ENCODE results near the gene ADGRV1.
"Not testable (repeated sequence)": the region's sequence is repeated elsewhere in the genome, so short reads cannot be mapped to it uniquely, and the experiment has no call there.

The ADGRV1 gene

DNA sequence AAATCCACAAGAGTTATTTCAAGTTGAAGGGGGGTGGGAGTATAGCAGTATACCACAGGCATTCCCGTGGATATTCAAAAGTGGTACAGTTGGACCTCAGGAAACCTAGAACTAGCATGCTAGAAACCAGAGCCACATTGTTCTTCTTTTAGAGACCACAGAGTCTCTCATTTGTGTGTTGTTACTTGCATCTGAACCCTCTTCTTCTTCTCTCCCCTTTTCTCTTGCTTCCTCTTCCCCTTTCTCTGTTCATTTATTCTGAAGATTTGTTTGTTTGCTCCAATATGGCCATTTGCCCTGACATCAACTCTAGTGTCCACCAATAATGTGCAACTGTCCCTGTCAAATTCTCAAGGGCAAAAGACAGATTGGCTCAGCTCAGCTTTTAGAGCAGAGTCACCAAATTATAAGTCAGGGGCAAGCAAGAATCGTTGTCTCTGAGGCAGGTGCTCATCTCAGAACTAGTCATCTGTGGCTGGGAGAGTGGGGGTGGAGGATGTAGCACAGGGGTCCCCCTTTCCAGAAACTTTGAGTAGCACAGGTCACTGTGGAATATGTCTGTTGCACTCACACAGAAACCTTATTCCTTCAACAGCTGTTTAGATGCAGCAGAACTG, 503.5 kb downstream of the ADGRV1 start:
- TF ChIP-seq, protein P1, sequence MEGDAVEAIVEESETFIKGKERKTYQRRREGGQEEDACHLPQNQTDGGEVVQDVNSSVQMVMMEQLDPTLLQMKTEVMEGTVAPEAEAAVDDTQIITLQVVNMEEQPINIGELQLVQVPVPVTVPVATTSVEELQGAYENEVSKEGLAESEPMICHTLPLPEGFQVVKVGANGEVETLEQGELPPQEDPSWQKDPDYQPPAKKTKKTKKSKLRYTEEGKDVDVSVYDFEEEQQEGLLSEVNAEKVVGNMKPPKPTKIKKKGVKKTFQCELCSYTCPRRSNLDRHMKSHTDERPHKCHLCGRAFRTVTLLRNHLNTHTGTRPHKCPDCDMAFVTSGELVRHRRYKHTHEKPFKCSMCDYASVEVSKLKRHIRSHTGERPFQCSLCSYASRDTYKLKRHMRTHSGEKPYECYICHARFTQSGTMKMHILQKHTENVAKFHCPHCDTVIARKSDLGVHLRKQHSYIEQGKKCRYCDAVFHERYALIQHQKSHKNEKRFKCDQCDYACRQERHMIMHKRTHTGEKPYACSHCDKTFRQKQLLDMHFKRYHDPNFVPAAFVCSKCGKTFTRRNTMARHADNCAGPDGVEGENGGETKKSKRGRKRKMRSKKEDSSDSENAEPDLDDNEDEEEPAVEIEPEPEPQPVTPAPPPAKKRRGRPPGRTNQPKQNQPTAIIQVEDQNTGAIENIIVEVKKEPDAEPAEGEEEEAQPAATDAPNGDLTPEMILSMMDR (conservative IDR thresholded peaks at IDR 0.05; ENCODE audit: low read length), result no peak
- TF ChIP-seq EZH2phosphoT487 (IDR thresholded peaks at IDR 0.05; ENCODE audit: borderline replicate concordance), result no peak
- no peaks in the 10 kb centered on the region for H3K36me3 ChIP-seq (ENCODE audit: insufficient read depth, low read length)
- H3K4me1 ChIP-seq (ENCODE audit: insufficient read depth, low read length, poor library complexity, severe bottlenecking), result no peaks in the 10 kb centered on the region
- no peaks in the 10 kb centered on the region for H3F3A ChIP-seq (ENCODE audit: low read depth)
- no peaks in the 10 kb centered on the region for H3K9me3 ChIP-seq (ENCODE audit: insufficient read depth, low read depth, low read length)
- no peak overlapping the region for H3K9ac ChIP-seq (ENCODE audit: low read depth, low read length, poor library complexity, severe bottlenecking)
- no peaks in the 10 kb centered on the region for H4K20me1 ChIP-seq (ENCODE audit: insufficient read depth, low read length, poor library complexity, severe bottlenecking)
- H3K27me3 ChIP-seq (ENCODE audit: insufficient read depth, low read length, poor library complexity, severe bottlenecking), result no peaks in the 10 kb centered on the region
- no peak overlapping the region for H3K4me3 ChIP-seq (ENCODE audit: low read length, poor library complexity, severe bottlenecking)
- H3K79me2 ChIP-seq (ENCODE audit: insufficient read depth, low read length), result no peaks in the 10 kb centered on the region
- H3K4me2 ChIP-seq (ENCODE audit: low read depth, low read length, poor library complexity, severe bottlenecking), result no peak overlapping the region
- no peaks in the 10 kb centered on the region for H3K9me2 ChIP-seq (replicated peaks; ENCODE audit: low read depth, low read length)
- H2AFZ ChIP-seq (ENCODE audit: low read length), result no peak overlapping the region

DNA sequence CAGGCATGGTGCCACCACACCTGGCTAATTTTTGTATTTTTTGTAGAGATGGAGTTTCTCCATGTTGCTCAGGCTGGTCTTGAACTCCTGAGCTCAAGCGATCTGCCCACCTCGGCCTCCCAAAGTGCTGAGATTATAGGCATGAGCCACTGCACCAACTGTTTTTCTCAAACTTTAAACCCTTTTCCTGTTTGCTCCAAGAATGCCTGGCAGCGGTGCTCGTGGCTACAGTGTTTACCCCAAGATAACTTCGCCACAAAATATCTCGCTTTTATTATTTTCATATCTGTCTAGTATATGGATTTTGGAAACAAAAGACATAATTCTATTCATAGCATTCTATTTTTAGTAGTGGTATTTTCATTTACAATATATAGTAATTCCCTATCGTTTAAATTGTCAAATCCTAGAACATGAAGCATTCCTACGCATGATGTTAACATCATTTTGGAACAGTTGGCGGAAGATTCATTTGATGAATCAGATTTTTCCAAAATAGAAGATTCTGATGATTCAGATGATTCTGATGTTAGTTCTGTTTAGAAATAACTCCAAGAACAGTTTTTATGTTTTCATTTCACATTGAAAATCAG, 504.6 kb downstream of the ADGRV1 start:
- H3K9ac ChIP-seq (ENCODE audit: low read depth, low read length, poor library complexity, severe bottlenecking); H3F3A ChIP-seq (ENCODE audit: low read depth); H3K9me2 ChIP-seq (replicated peaks; ENCODE audit: low read depth, low read length); H3K4me3 ChIP-seq (ENCODE audit: low read length, poor library complexity, severe bottlenecking); H3K4me1 ChIP-seq (ENCODE audit: insufficient read depth, low read length, poor library complexity, severe bottlenecking); H4K20me1 ChIP-seq (ENCODE audit: insufficient read depth, low read length, poor library complexity, severe bottlenecking); H3K36me3 ChIP-seq (ENCODE audit: insufficient read depth, low read length); H3K4me2 ChIP-seq (ENCODE audit: low read depth, low read length, poor library complexity, severe bottlenecking); H3K9me3 ChIP-seq (ENCODE audit: insufficient read depth, low read depth, low read length); H2AFZ ChIP-seq (ENCODE audit: low read length); H3K27me3 ChIP-seq (ENCODE audit: insufficient read depth, low read length, poor library complexity, severe bottlenecking); H3K79me2 ChIP-seq (ENCODE audit: insufficient read depth, low read length): not testable (repeated sequence)

DNA sequence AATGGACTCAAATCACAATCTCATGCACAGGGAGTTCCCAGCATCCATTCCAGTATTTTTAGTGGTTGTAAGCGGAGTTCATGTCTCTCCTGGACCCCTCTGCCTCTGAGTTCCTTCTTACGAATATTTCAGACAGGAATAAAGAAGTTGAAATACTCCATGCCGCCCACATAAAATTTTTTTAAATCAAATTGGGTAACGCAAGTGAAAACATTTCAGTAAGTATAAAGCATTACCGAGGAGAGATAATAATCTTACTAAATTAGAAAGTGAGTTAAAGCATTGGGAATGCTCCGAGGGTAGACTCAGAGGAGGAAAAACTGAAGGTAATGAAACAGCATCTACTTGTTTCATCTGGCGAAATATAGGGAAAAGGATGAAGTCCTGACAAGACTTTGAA, 506.9 kb downstream of the ADGRV1 start:
- no peaks in the 10 kb centered on the region for H3F3A ChIP-seq (ENCODE audit: low read depth)
- no peak for TF ChIP-seq EZH2phosphoT487 (IDR thresholded peaks at IDR 0.05; ENCODE audit: borderline replicate concordance)
- TF ChIP-seq, protein P1 (conservative IDR thresholded peaks at IDR 0.05; ENCODE audit: low read length), result no peak
- H3K9me2 ChIP-seq (replicated peaks; ENCODE audit: low read depth, low read length), result no peaks in the 10 kb centered on the region

DNA sequence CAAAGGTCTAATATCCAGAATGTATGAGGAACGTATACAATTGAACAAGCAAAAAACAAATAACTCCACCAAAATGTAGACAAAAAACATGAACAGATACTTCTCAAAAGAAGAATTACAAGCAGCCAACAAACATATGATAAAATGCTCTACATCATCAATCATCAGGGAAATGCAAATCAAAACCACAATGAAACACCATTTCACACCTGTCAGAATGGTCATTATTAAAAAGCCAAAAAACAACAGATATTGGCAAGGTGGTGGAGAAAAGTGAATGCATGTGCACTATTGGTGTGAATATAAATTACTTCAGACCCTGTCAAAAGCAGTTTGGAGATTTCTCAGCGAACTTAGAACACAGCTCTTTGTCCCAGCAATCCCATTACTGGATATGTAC, 510.8 kb downstream of the ADGRV1 start:
- no peaks in the 10 kb centered on the region for H3K9me3 ChIP-seq (ENCODE audit: insufficient read depth, low read depth, low read length)
- H3K36me3 ChIP-seq (ENCODE audit: insufficient read depth, low read length), result no peaks in the 10 kb centered on the region
- H3K9ac ChIP-seq (ENCODE audit: low read depth, low read length, poor library complexity, severe bottlenecking), result no peak overlapping the region
- no peak overlapping the region for H3K4me2 ChIP-seq (ENCODE audit: low read depth, low read length, poor library complexity, severe bottlenecking)
- TF ChIP-seq, protein P1 (conservative IDR thresholded peaks at IDR 0.05; ENCODE audit: low read length), result no peak
- TF ChIP-seq EZH2phosphoT487 (IDR thresholded peaks at IDR 0.05; ENCODE audit: borderline replicate concordance), result no peak
- no peaks in the 10 kb centered on the region for H3K9me2 ChIP-seq (replicated peaks; ENCODE audit: low read depth, low read length)
- no peak overlapping the region for H2AFZ ChIP-seq (ENCODE audit: low read length)
- H3K4me3 ChIP-seq (ENCODE audit: low read length, poor library complexity, severe bottlenecking), result no peak overlapping the region
- no peaks in the 10 kb centered on the region for H3K79me2 ChIP-seq (ENCODE audit: insufficient read depth, low read length)
- H3K4me1 ChIP-seq (ENCODE audit: insufficient read depth, low read length, poor library complexity, severe bottlenecking), result no peaks in the 10 kb centered on the region
- no peaks in the 10 kb centered on the region for H3F3A ChIP-seq (ENCODE audit: low read depth)
- H4K20me1 ChIP-seq (ENCODE audit: insufficient read depth, low read length, poor library complexity, severe bottlenecking), result no peaks in the 10 kb centered on the region
- no peaks in the 10 kb centered on the region for H3K27me3 ChIP-seq (ENCODE audit: insufficient read depth, low read length, poor library complexity, severe bottlenecking)

More for the DNA sequence above, 506.9 kb downstream of the ADGRV1 start:
- Histone ChIP-seq H3K79me2 (ENCODE audit: insufficient read depth, low read length) (no peaks in the 10 kb centered on the region), H3K4me1 (ENCODE audit: insufficient read depth, low read length, poor library complexity, severe bottlenecking) (no peaks in the 10 kb centered on the region), H3K4me2 (ENCODE audit: low read depth, low read length, poor library complexity, severe bottlenecking) (no peak overlapping the region), H3K9ac (ENCODE audit: low read depth, low read length, poor library complexity, severe bottlenecking) (no peak overlapping the region), H3K27me3 (ENCODE audit: insufficient read depth, low read length, poor library complexity, severe bottlenecking) (no peaks in the 10 kb centered on the region), H4K20me1 (ENCODE audit: insufficient read depth, low read length, poor library complexity, severe bottlenecking) (no peaks in the 10 kb centered on the region), H3K9me3 (ENCODE audit: insufficient read depth, low read depth, low read length) (no peaks in the 10 kb centered on the region), H3K36me3 (ENCODE audit: insufficient read depth, low read length) (no peaks in the 10 kb centered on the region), H3K4me3 (ENCODE audit: low read length, poor library complexity, severe bottlenecking) (no peak overlapping the region), H2AFZ (ENCODE audit: low read length) (no peak overlapping the region)

All from Loucy (cell line).